ENCODE measurements around the gene BMPR1A.

BMPR1A gene

GRCh38 chr10:86867149-86867548, 110.7 kb downstream of the BMPR1A start:
- H3K4me1 Mint-ChIP-seq = no peaks in the 10 kb centered on the region
- no peaks in the 10 kb centered on the region for H3K36me3 Mint-ChIP-seq
- CTCF ChIA-PET = no interaction called here
- no peak overlapping the region for H3K27ac Mint-ChIP-seq
- H3K27me3 Mint-ChIP-seq = no peaks in the 10 kb centered on the region
- DNase-seq = no peak
- no peaks in the 10 kb centered on the region for H3K9me3 Mint-ChIP-seq
- no peak overlapping the region for H3K4me3 Mint-ChIP-seq

- H3K9me3 Mint-ChIP-seq = no peaks in the 10 kb centered on the region
- CTCF ChIA-PET = interaction anchor here (0.6 kb wide), 1 partner anchor 10 kb away, joined by 5 read pairs; no protein-coding TSS in a partner anchor
- no peak overlapping the region for H3K4me3 Mint-ChIP-seq
- H3K4me1 Mint-ChIP-seq = no peaks in the 10 kb centered on the region
- H3K27me3 Mint-ChIP-seq = no peaks in the 10 kb centered on the region
- no peak for DNase-seq
- no peak overlapping the region for H3K27ac Mint-ChIP-seq
- H3K36me3 Mint-ChIP-seq = no peaks in the 10 kb centered on the region
Observed at GRCh38 chr10:86868353-86868752, 111.9 kb downstream of the BMPR1A start.

- H3K4me1 Mint-ChIP-seq = no peaks in the 10 kb centered on the region
- no peak overlapping the region for H3K27ac Mint-ChIP-seq
- CTCF ChIA-PET = no interaction called here
- H3K27me3 Mint-ChIP-seq = no peaks in the 10 kb centered on the region
- DNase-seq = no peak
- no peak overlapping the region for H3K4me3 Mint-ChIP-seq
- H3K9me3 Mint-ChIP-seq = no peaks in the 10 kb centered on the region
- no peaks in the 10 kb centered on the region for H3K36me3 Mint-ChIP-seq
Observed at GRCh38 chr10:86870679-86871078, 114.3 kb downstream of the BMPR1A start.

GRCh38 chr10:86871563-86872183, 115.3 kb downstream of the BMPR1A start:
- Mint-ChIP-seq H3K9me3 (no peaks in the 10 kb centered on the region), H3K27me3 (no peaks in the 10 kb centered on the region), H3K4me3 (no peak overlapping the region), H3K36me3 (no peaks in the 10 kb centered on the region), H3K4me1 (no peaks in the 10 kb centered on the region), H3K27ac (no peak overlapping the region)
- CTCF ChIA-PET = no interaction called here
- no peak for DNase-seq

- DNase-seq = no peak
- no peak overlapping the region for H3K27ac Mint-ChIP-seq
- H3K4me3 Mint-ChIP-seq = no peak overlapping the region
- no peaks in the 10 kb centered on the region for H3K36me3 Mint-ChIP-seq
- H3K9me3 Mint-ChIP-seq = no peaks in the 10 kb centered on the region
- H3K4me1 Mint-ChIP-seq = no peaks in the 10 kb centered on the region
- CTCF ChIA-PET = no interaction called here
- no peaks in the 10 kb centered on the region for H3K27me3 Mint-ChIP-seq
Observed at GRCh38 chr10:86872757-86873156, 116.3 kb downstream of the BMPR1A start.

GRCh38 chr10:86876748-86877147, 120.3 kb downstream of the BMPR1A start:
- Mint-ChIP-seq H3K36me3 (peaks cover 3% of the 10 kb centered on the region), H3K27ac (no peak overlapping the region), H3K4me3 (no peak overlapping the region), H3K9me3 (no peaks in the 10 kb centered on the region), H3K4me1 (no peaks in the 10 kb centered on the region), H3K27me3 (no peaks in the 10 kb centered on the region)
- DNase-seq = no peak
- CTCF ChIA-PET = interaction anchor here (0.8 kb wide), 1 partner anchor 152 kb away, joined by 3 read pairs; no protein-coding TSS in a partner anchor

DNA sequence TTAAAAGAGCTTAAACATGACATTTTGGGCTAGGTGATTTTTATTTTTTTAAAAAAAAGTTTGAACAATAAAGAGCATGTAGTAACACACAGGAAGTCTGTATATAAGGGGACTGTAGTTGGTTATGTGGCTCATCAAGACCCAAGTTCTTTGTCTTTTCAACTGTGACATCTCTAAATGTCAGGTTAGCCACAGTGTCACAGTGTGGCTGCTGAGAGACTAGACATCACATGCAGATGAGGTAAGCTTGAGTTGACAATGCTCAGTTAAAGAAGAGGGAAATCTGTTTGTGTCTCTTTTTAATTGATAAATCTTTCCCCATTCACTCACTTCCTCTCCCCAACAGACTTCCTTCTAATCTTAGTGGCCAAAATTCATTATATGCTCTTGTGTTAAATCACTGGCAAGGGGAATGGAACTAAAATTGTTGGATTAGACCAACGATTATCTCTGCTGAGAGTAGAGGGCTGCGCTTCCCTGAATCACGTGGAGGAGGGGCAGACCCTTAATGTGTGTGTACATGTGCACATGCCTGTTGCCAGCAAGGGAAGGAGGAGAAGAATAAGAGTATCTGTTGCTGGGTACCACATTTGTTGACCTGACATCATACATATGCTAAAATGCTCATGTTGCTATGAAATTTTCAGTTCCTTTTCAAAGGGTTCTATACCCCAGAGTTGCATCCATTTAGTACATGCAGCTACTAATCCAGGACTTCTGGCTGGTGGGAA, 122.7 kb downstream of the BMPR1A start:
- Mint-ChIP-seq H3K27me3 (no peaks in the 10 kb centered on the region), H3K36me3 (peaks cover 3% of the 10 kb centered on the region), H3K4me3 (no peak overlapping the region), H3K9me3 (no peaks in the 10 kb centered on the region), H3K27ac (peak overlapping the region; percentile 53), H3K4me1 (no peaks in the 10 kb centered on the region)
- DNase-seq = no peak
- CTCF ChIA-PET = interaction anchor here (0.6 to 1.7 kb wide), 3 partner anchors 11 to 164 kb away, joined by 3 to 5 read pairs (median 4); no protein-coding TSS in a partner anchor

DNA sequence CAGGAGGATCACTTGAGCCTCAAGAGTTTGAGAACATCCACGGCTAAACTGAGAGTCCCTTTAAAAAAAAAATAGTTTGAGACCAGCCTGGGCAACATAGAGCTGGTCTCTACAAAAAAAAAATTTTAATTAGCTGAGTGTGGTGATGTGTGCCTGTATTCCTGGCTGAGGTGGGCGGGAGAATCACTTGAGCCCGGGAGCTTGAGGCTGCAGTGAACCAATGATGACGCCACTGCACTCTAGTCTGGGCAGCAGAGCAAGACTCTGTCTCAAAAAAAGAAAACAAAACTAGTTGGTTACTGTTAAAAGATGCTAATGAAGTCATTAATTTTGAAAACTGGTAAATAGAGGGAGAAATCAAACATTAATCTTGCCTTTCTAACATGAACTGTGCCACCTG, 124.6 kb downstream of the BMPR1A start:
- Mint-ChIP-seq H3K4me1 (no peaks in the 10 kb centered on the region), H3K4me3 (no peak overlapping the region), H3K27me3 (no peaks in the 10 kb centered on the region), H3K27ac (no peak overlapping the region), H3K9me3 (no peaks in the 10 kb centered on the region), H3K36me3 (peaks cover 3% of the 10 kb centered on the region)
- CTCF ChIA-PET = interaction anchor here (1.7 kb wide), 1 partner anchor 165 kb away, joined by 4 read pairs; no protein-coding TSS in a partner anchor
- no peak for DNase-seq

- CTCF ChIA-PET = interaction anchor here (1.9 kb wide), 1 partner anchor 11 kb away, joined by 8 read pairs; no protein-coding TSS in a partner anchor
- Mint-ChIP-seq H3K27ac (peak overlapping the region; percentile 35), H3K36me3 (no peaks in the 10 kb centered on the region), H3K4me3 (no peak overlapping the region), H3K27me3 (no peaks in the 10 kb centered on the region), H3K4me1 (peaks cover 9% of the 10 kb centered on the region), H3K9me3 (no peaks in the 10 kb centered on the region)
- DNase-seq = no peak
Observed at GRCh38 chr10:86888585-86889381, 132.4 kb downstream of the BMPR1A start.

- no peak overlapping the region for H3K27ac Mint-ChIP-seq
- DNase-seq = no peak
- no peaks in the 10 kb centered on the region for H3K9me3 Mint-ChIP-seq
- H3K4me3 Mint-ChIP-seq = no peak overlapping the region
- no peaks in the 10 kb centered on the region for H3K27me3 Mint-ChIP-seq
- CTCF ChIA-PET = interaction anchor here (0.6 to 1.9 kb wide), 2 partner anchors 9 to 52 kb away, joined by 3 to 8 read pairs; no protein-coding TSS in a partner anchor
- no peaks in the 10 kb centered on the region for H3K36me3 Mint-ChIP-seq
- peaks cover 9% of the 10 kb centered on the region for H3K4me1 Mint-ChIP-seq
Observed at GRCh38 chr10:86889997-86890396, 133.6 kb downstream of the BMPR1A start.

DNA sequence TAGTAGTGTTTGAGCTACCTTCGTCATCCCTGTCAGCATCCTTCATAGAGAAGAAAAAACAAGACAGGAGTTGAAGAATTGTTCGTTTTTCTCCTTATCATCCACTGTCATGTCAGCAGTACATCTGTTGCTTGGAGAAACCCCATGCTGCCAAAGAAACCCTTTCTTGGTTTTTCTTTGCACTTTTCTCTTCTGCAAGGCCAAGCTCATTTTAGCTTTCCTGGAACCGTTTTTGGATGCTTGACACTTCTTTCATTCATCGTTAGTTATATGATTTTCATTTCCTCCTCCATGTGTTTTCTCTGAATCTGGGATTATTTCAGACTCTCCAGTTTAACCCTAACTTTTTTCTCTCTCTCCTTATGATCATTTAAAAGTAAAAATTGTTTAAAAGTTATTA, 142.1 kb downstream of the BMPR1A start:
- H3K4me1 Mint-ChIP-seq = no peaks in the 10 kb centered on the region
- H3K4me3 Mint-ChIP-seq = no peak overlapping the region
- CTCF ChIA-PET = interaction anchor here (0.7 to 5.9 kb wide), 8 partner anchors 9 to 210 kb away, joined by 3 to 45 read pairs (median 4); no protein-coding TSS in a partner anchor
- no peak overlapping the region for H3K27ac Mint-ChIP-seq
- H3K27me3 Mint-ChIP-seq = no peaks in the 10 kb centered on the region
- DNase-seq = no peak
- H3K9me3 Mint-ChIP-seq = no peaks in the 10 kb centered on the region
- H3K36me3 Mint-ChIP-seq = no peaks in the 10 kb centered on the region

- H3K4me1 Mint-ChIP-seq = no peaks in the 10 kb centered on the region
- no peaks in the 10 kb centered on the region for H3K9me3 Mint-ChIP-seq
- H3K27me3 Mint-ChIP-seq = no peaks in the 10 kb centered on the region
- DNase-seq = no peak
- no peak overlapping the region for H3K4me3 Mint-ChIP-seq
- CTCF ChIA-PET = interaction anchor here (0.7 to 5.9 kb wide), 9 partner anchors 9 to 315 kb away, joined by 3 to 45 read pairs (median 3); no protein-coding TSS in a partner anchor
- no peak overlapping the region for H3K27ac Mint-ChIP-seq
- H3K36me3 Mint-ChIP-seq = no peaks in the 10 kb centered on the region
Observed at GRCh38 chr10:86899132-86899531, 142.7 kb downstream of the BMPR1A start.

- peak; percentile 59 for DNase-seq
- H3K4me1 Mint-ChIP-seq = no peaks in the 10 kb centered on the region
- no peaks in the 10 kb centered on the region for H3K36me3 Mint-ChIP-seq
- H3K9me3 Mint-ChIP-seq = no peaks in the 10 kb centered on the region
- H3K27me3 Mint-ChIP-seq = no peaks in the 10 kb centered on the region
- no peak overlapping the region for H3K4me3 Mint-ChIP-seq
- no peak overlapping the region for H3K27ac Mint-ChIP-seq
- CTCF ChIA-PET = interaction anchor here (0.8 to 5.9 kb wide), 7 partner anchors 8 to 315 kb away, joined by 3 to 45 read pairs (median 5); no protein-coding TSS in a partner anchor
Observed at GRCh38 chr10:86899670-86900276, 143.4 kb downstream of the BMPR1A start.

DNA sequence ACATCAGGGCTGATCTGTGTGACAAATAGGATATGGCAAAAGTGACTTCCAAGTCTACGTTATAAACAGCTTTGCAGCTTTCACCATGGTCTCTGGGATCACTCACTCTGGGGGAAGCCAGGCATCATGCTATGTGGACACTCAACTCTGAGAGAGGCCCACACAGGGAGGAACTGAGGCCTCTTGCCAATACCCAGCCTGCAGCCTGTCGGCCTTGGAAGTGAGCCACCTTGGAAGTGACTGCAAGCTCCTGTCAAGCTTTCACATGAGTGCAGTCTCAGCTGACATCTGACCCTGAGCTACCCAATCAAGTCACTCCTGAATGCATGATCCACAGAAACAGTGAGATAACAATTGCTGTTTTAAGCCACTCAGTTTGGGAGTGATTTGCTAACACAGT, 144.5 kb downstream of the BMPR1A start:
- Mint-ChIP-seq H3K4me3 (no peak overlapping the region), H3K36me3 (no peaks in the 10 kb centered on the region), H3K9me3 (no peaks in the 10 kb centered on the region), H3K4me1 (no peaks in the 10 kb centered on the region), H3K27me3 (no peaks in the 10 kb centered on the region), H3K27ac (no peak overlapping the region)
- no peak for DNase-seq
- CTCF ChIA-PET = interaction anchor here (0.8 to 5.9 kb wide), 5 partner anchors 13 to 212 kb away, joined by 3 to 45 read pairs (median 3); no protein-coding TSS in a partner anchor
